Uterus (tissue), 2 donors: Measurements from ENCODE around the gene PTPN11.

ENCODE experiments used
- CTCF ChIP-seq, 4 experiments: fragments of 200-600 bp in 2 of 4; fragments of 450-650 bp in 2 of 4; sonication (generic) in 2 of 4; IDR thresholded peaks; one replicate each; pipeline ENCODE4 v1.5.1; 2016 to 2019; ENCODE audit warnings: antibody characterized with exemption in 4 of 4, mild to moderate bottlenecking in 2 of 4, moderate library complexity in 1 of 4
- POLR2A ChIP-seq, 2 donors: fragments of 450-650 bp; IDR thresholded peaks; one replicate each; pipeline ENCODE4 v1.6.1; 2016; ENCODE audit warnings: antibody characterized with exemption in 2 of 2, mild to moderate bottlenecking in 1 of 2, moderate library complexity in 1 of 2

- TF ChIP-seq CTCF (IDR thresholded peaks at IDR 0.05) (no peak), POLR2A (IDR thresholded peaks at IDR 0.05) (no peak)
Observed at GRCh38 chr12:112422531-112422930, 3.8 kb downstream of the PTPN11 start.
